ENCODE data around the gene FYB2.
"Not testable (repeated sequence)": the region's sequence is repeated elsewhere in the genome, so short reads cannot be mapped to it uniquely, and the experiment has no call there.

Gene FYB2

GRCh38 chr1:56797065-56797685, 22.0 kb downstream of the FYB2 start:
- DNase-seq (ENCODE audit: low read depth, low spot score), result no peak

- no peak for DNase-seq (ENCODE audit: low read depth, low spot score)
These were observed 23.3 kb downstream of the FYB2 start for GRCh38 chr1:56795870-56796269.

- DNase-seq (ENCODE audit: low read depth, low spot score), result no peak
These were observed 29.2 kb downstream of the FYB2 start for GRCh38 chr1:56790036-56790435.

GRCh38 chr1:56788588-56788987, 30.6 kb downstream of the FYB2 start:
- DNase-seq (ENCODE audit: low read depth, low spot score), result no peak

GRCh38 chr1:56788102-56788501, 31.1 kb downstream of the FYB2 start:
- no peak for DNase-seq (ENCODE audit: low read depth, low spot score)

- DNase-seq (ENCODE audit: low read depth, low spot score), result no peak
These were observed 31.9 kb downstream of the FYB2 start for GRCh38 chr1:56787330-56787729.

- no peak for DNase-seq (ENCODE audit: low read depth, low spot score)
These were observed 36.4 kb downstream of the FYB2 start for GRCh38 chr1:56782773-56783172.

GRCh38 chr1:56780826-56781225, 38.4 kb downstream of the FYB2 start:
- DNase-seq (ENCODE audit: low read depth, low spot score), result no peak

GRCh38 chr1:56780128-56780750, 39.0 kb downstream of the FYB2 start:
- no peak for DNase-seq (ENCODE audit: low read depth, low spot score)

- no peak for DNase-seq (ENCODE audit: low read depth, low spot score)
These were observed 41.2 kb downstream of the FYB2 start for GRCh38 chr1:56777972-56778371.

GRCh38 chr1:56774732-56775131, 44.5 kb downstream of the FYB2 start:
- DNase-seq (ENCODE audit: low read depth, low spot score), result not testable (repeated sequence)

GRCh38 chr1:56774067-56774609, 45.1 kb downstream of the FYB2 start:
- no peak for DNase-seq (ENCODE audit: low read depth, low spot score)

- no peak for DNase-seq (ENCODE audit: low read depth, low spot score)
These were observed 45.7 kb downstream of the FYB2 start for GRCh38 chr1:56773341-56774066.

- DNase-seq (ENCODE audit: low read depth, low spot score), result no peak
These were observed 47.5 kb downstream of the FYB2 start for GRCh38 chr1:56771717-56772116.

GRCh38 chr1:56758794-56759193, 60.4 kb downstream of the FYB2 start:
- DNase-seq (ENCODE audit: low read depth, low spot score), result no peak

- DNase-seq (ENCODE audit: low read depth, low spot score), result no peak
These were observed 61.1 kb downstream of the FYB2 start for GRCh38 chr1:56758135-56758534.

- no peak for DNase-seq (ENCODE audit: low read depth, low spot score)
These were observed 63.3 kb downstream of the FYB2 start for GRCh38 chr1:56755911-56756310.

GRCh38 chr1:56754708-56755479, 64.3 kb downstream of the FYB2 start:
- DNase-seq (ENCODE audit: low read depth, low spot score), result no peak

GRCh38 chr1:56745231-56745630, 74.0 kb downstream of the FYB2 start:
- no peak for DNase-seq (ENCODE audit: low read depth, low spot score)

- no peak for DNase-seq (ENCODE audit: low read depth, low spot score)
These were observed 90.2 kb downstream of the FYB2 start for GRCh38 chr1:56728964-56729363.

GRCh38 chr1:56726706-56727105, 92.5 kb downstream of the FYB2 start:
- no peak for DNase-seq (ENCODE audit: low read depth, low spot score)

- DNase-seq (ENCODE audit: low read depth, low spot score), result no peak
These were observed 100.0 kb downstream of the FYB2 start for GRCh38 chr1:56719171-56719570.
